ENCODE results near the gene LUC7L3. TPM values are rescaled to one million over a fixed set of nuclear protein-coding genes. Genes with fewer than 3 reads are reported as not detected.

Gene LUC7L3
- total RNA-seq, 1 donor from 2014 or later = 105 TPM

GRCh38 chr17:50684288-50684611 lies 35.2 kb upstream of the LUC7L3 start:
- Mint-ChIP-seq H3K27ac (ENCODE audit: unreplicated experiment) (no peak overlapping the region), H3K36me3 (ENCODE audit: unreplicated experiment) (no peaks in the 10 kb centered on the region), H3K4me1 (ENCODE audit: unreplicated experiment) (peaks cover 21% of the 10 kb centered on the region), H3K9me3 (ENCODE audit: unreplicated experiment) (no peaks in the 10 kb centered on the region), H3K27me3 (ENCODE audit: unreplicated experiment) (no peaks in the 10 kb centered on the region), H3K4me3 (ENCODE audit: unreplicated experiment) (no peak overlapping the region)
- TF ChIP-seq CTCF (IDR thresholded peaks at IDR 0.05) = no peak
- no peak for DNase-seq (ENCODE audit: extremely low spot score, unreplicated experiment)

GRCh38 chr17:50684612-50685333 lies 34.6 kb upstream of the LUC7L3 start:
- no peak for DNase-seq (ENCODE audit: extremely low spot score, unreplicated experiment)
- Mint-ChIP-seq H3K27me3 (ENCODE audit: unreplicated experiment) (no peaks in the 10 kb centered on the region), H3K27ac (ENCODE audit: unreplicated experiment) (no peak overlapping the region), H3K4me3 (ENCODE audit: unreplicated experiment) (no peak overlapping the region), H3K4me1 (ENCODE audit: unreplicated experiment) (peaks cover 25% of the 10 kb centered on the region), H3K9me3 (ENCODE audit: unreplicated experiment) (no peaks in the 10 kb centered on the region), H3K36me3 (ENCODE audit: unreplicated experiment) (no peaks in the 10 kb centered on the region)
- TF ChIP-seq CTCF (IDR thresholded peaks at IDR 0.05) = no peak

- H3K27ac Mint-ChIP-seq (ENCODE audit: unreplicated experiment) = no peak overlapping the region
- H3K4me1 Mint-ChIP-seq (ENCODE audit: unreplicated experiment) = peaks cover 26% of the 10 kb centered on the region
- no peak for TF ChIP-seq CTCF (IDR thresholded peaks at IDR 0.05)
- H3K27me3 Mint-ChIP-seq (ENCODE audit: unreplicated experiment) = no peaks in the 10 kb centered on the region
- no peak overlapping the region for H3K4me3 Mint-ChIP-seq (ENCODE audit: unreplicated experiment)
- no peaks in the 10 kb centered on the region for H3K36me3 Mint-ChIP-seq (ENCODE audit: unreplicated experiment)
- no peaks in the 10 kb centered on the region for H3K9me3 Mint-ChIP-seq (ENCODE audit: unreplicated experiment)
- no peak for DNase-seq (ENCODE audit: extremely low spot score, unreplicated experiment)
These were observed 34.1 kb upstream of the LUC7L3 start for GRCh38 chr17:50685334-50685665.

GRCh38 chr17:50685691-50686493 lies 33.5 kb upstream of the LUC7L3 start:
- H3K27me3 Mint-ChIP-seq (ENCODE audit: unreplicated experiment) = no peaks in the 10 kb centered on the region
- peaks cover 26% of the 10 kb centered on the region for H3K4me1 Mint-ChIP-seq (ENCODE audit: unreplicated experiment)
- H3K36me3 Mint-ChIP-seq (ENCODE audit: unreplicated experiment) = no peaks in the 10 kb centered on the region
- no peak for TF ChIP-seq CTCF (IDR thresholded peaks at IDR 0.05)
- H3K27ac Mint-ChIP-seq (ENCODE audit: unreplicated experiment) = no peak overlapping the region
- DNase-seq (ENCODE audit: extremely low spot score, unreplicated experiment) = no peak
- H3K9me3 Mint-ChIP-seq (ENCODE audit: unreplicated experiment) = no peaks in the 10 kb centered on the region
- H3K4me3 Mint-ChIP-seq (ENCODE audit: unreplicated experiment) = no peak overlapping the region

DNA sequence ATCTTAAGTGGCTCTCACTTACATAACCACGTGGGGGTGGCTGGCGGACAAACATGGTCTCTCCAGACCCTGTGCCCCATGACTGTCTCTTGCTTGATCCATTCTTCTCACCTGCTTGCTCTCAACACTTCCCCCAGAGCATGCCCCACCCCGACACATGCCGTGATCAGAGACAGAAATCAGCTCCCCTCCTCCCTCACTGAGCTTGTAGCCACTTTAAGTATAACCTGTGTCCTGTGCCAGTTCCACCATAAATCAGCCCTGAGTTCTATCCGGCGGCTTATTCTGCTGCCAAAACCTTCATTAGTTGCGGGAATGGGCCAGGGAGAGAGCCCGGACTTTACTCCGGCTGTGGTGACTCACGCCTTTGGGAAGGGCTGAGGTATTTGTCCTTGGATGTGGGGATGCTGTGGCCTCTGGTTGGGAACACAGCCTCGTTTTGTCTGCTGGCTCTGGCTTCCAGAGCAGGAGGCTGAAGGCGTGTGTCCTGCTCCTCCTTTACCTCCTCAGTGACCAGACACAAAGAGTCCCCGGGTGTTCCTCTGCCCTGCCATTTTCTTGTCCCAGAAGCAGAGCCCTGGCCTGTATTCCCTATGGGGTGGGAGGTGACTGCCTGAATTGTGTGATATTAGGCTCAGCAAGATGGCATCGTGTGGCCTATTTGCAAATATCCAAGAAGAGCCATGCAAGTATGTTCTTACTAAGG lies 32.8 kb upstream of the LUC7L3 start:
- no peaks in the 10 kb centered on the region for H3K27me3 Mint-ChIP-seq (ENCODE audit: unreplicated experiment)
- H3K27ac Mint-ChIP-seq (ENCODE audit: unreplicated experiment) = no peak overlapping the region
- no peaks in the 10 kb centered on the region for H3K9me3 Mint-ChIP-seq (ENCODE audit: unreplicated experiment)
- no peaks in the 10 kb centered on the region for H3K36me3 Mint-ChIP-seq (ENCODE audit: unreplicated experiment)
- no peak for DNase-seq (ENCODE audit: extremely low spot score, unreplicated experiment)
- H3K4me3 Mint-ChIP-seq (ENCODE audit: unreplicated experiment) = no peak overlapping the region
- no peak for TF ChIP-seq CTCF (IDR thresholded peaks at IDR 0.05)
- H3K4me1 Mint-ChIP-seq (ENCODE audit: unreplicated experiment) = peaks cover 20% of the 10 kb centered on the region

All from osteocyte (in vitro differentiated cells).